Left kidney (tissue), 2 donors: ENCODE results near the gene MICAL3. TPM values are rescaled to one million over a fixed set of nuclear protein-coding genes. Genes with fewer than 3 reads are reported as not detected.
"Not testable (repeated sequence)": the region's sequence is repeated elsewhere in the genome, so short reads cannot be mapped to it uniquely, and the experiment has no call there.

Experiments used
- DNase-seq: peaks from one replicate; pipeline ENCODE4 v3.0.0-alpha.2; 2013
- polyA plus RNA-seq: library from polyadenylated mRNA; unstranded; fragments of 120-200 nt; gene quantifications from one replicate; pipeline ENCODE4 v1.2.1, GENCODE V29; 2013; ENCODE audit not compliant: insufficient read length

MICAL3 gene
- polyA plus RNA-seq, 1 donor: 46.3 TPM

- no peak for DNase-seq
Observed at GRCh38 chr22:17780116-17780740, 244.1 kb downstream of the MICAL3 start.

- DNase-seq: no peak
Observed at GRCh38 chr22:17779286-17780115, 244.9 kb downstream of the MICAL3 start.

GRCh38 chr22:17778412-17778976, 245.9 kb downstream of the MICAL3 start:
- no peak for DNase-seq

GRCh38 chr22:17777717-17778044, 246.7 kb downstream of the MICAL3 start:
- no peak for DNase-seq

GRCh38 chr22:17777005-17777716, 247.2 kb downstream of the MICAL3 start:
- no peak for DNase-seq

- DNase-seq: no peak
Observed at GRCh38 chr22:17775781-17776465, 248.4 kb downstream of the MICAL3 start.

GRCh38 chr22:17774926-17775685, 249.3 kb downstream of the MICAL3 start:
- no peak for DNase-seq

- DNase-seq: no peak
Observed at GRCh38 chr22:17774206-17774925, 250.0 kb downstream of the MICAL3 start, which contains the start of gene BID. BID (minus strand) TSS chr22:17774469; CDS start chr22:17750116, 24,353 bp downstream.

- no peak for DNase-seq
Observed at GRCh38 chr22:17773606-17774205, 250.7 kb downstream of the MICAL3 start.

GRCh38 chr22:17772958-17773605, 251.3 kb downstream of the MICAL3 start:
- no peak for DNase-seq

- no peak for DNase-seq
Observed at GRCh38 chr22:17772249-17772957, 252.0 kb downstream of the MICAL3 start.

GRCh38 chr22:17770180-17771077, 253.9 kb downstream of the MICAL3 start:
- no peak for DNase-seq

GRCh38 chr22:17769716-17770082, 254.7 kb downstream of the MICAL3 start:
- DNase-seq: no peak

GRCh38 chr22:17769013-17769715, 255.2 kb downstream of the MICAL3 start:
- DNase-seq: no peak

GRCh38 chr22:17767233-17768065, 256.9 kb downstream of the MICAL3 start:
- no peak for DNase-seq

GRCh38 chr22:17764852-17765251, 259.5 kb downstream of the MICAL3 start:
- DNase-seq: not testable (repeated sequence)
